Prostate gland (tissue), 2 donors: ENCODE measurements around the gene CDC16. TPM values are rescaled to one million over a fixed set of nuclear protein-coding genes. Genes with fewer than 3 reads are reported as not detected.

Experiments
- DNase-seq: peaks from one replicate; pipeline ENCODE4 v3.0.0-alpha.2; 2019; ENCODE audit warnings: low spot score
- H3K27ac ChIP-seq, 2 donors: fragments of 200-600 bp; sonication (generic); 2 replicates each; pipeline ENCODE4 v1.5.1; 2017 to 2019
- H3K27me3 ChIP-seq: fragments of 200-600 bp; sonication (generic); replicated peaks from 2 replicates; pipeline ENCODE4 v1.5.1; 2019; ENCODE audit not compliant: insufficient read depth
- H3K36me3 ChIP-seq, 2 donors: fragments of 200-600 bp; sonication (generic); 1 replicate in 1 of 2; 2 replicates in 1 of 2; pipeline versions ENCODE4 v1.5.1 to v1.8.1; 2017 to 2019
- H3K4me1 ChIP-seq: fragments of 200-600 bp; sonication (generic); replicated peaks from 2 replicates; pipeline ENCODE4 v1.5.1; 2019
- H3K4me3 ChIP-seq, 2 donors: fragments of 200-600 bp; sonication (generic); 2 replicates each; pipeline ENCODE4 v1.5.1; 2017 to 2019
- H3K9me3 ChIP-seq: fragments of 200-600 bp; sonication (generic); 2 replicates; pipeline ENCODE4 v1.5.1; 2017
- CTCF ChIP-seq, 4 experiments: fragments of 200-600 bp in 2 of 4; fragments of 450-650 bp in 2 of 4; sonication (generic) in 2 of 4; IDR thresholded peaks; 1 replicate in 3 of 4; 2 replicates in 1 of 4; pipeline ENCODE4 v1.5.1; 2016 to 2019; ENCODE audit warnings: antibody characterized with exemption in 4 of 4, mild to moderate bottlenecking in 2 of 4, moderate library complexity in 2 of 4
- POLR2A ChIP-seq: fragments of 450-650 bp; IDR thresholded peaks from one replicate; pipeline ENCODE4 v1.6.1; 2016; ENCODE audit warnings: antibody characterized with exemption, mild to moderate bottlenecking
- POLR2AphosphoS5 ChIP-seq: sonication (generic); formaldehyde crosslinking; IDR thresholded peaks from one replicate; pipeline ENCODE4 v1.6.1; 2017; ENCODE audit warnings: antibody characterized with exemption
- WGBS: methylation state at CpG from one replicate; pipeline ENCODE4 v1.1.5; 2018; 5-methylcytosine and 5-hydroxymethylcytosine counted together
- intact Hi-C: fragments of 100-400 bp; cut with DNase I; formaldehyde crosslinking; loops from one replicate; pipeline ENCODE4 v1.14.2; 2022
- total RNA-seq, 2 donors: library from RNA; depleted of rRNA; stranded (reverse); fragments of >200 nt; gene quantifications; one replicate each; pipeline ENCODE4 v1.1.0, GENCODE V29; 2016

The CDC16 gene
- total RNA-seq, 2 donors from 2014 or later: 37.7 to 75.0 TPM

GRCh38 chr13:114219392-114219791 lies 15.3 kb upstream of the CDC16 start:
- Histone ChIP-seq H3K4me3 (no peak overlapping the region), H3K4me1 (no peaks in the 10 kb centered on the region), H3K27ac (no peak overlapping the region), H3K36me3 (no peaks in the 10 kb centered on the region), H3K27me3 (no peaks in the 10 kb centered on the region), H3K9me3 (no peaks in the 10 kb centered on the region)
- DNase-seq: no peak
- TF ChIP-seq POLR2AphosphoS5 (no peak), POLR2A (no peak), CTCF (IDR thresholded peaks at IDR 0.05) (no peak)
- 56% methylated on average over 3 of the region's 3 CpGs for WGBS
- intact Hi-C loops: no loop called here

GRCh38 chr13:114222461-114222968 lies 12.2 kb upstream of the CDC16 start:
- WGBS: 58% methylated on average over 9 of the region's 9 CpGs
- no peak for DNase-seq
- Histone ChIP-seq H3K4me1 (peaks cover 5% of the 10 kb centered on the region), H3K27me3 (no peaks in the 10 kb centered on the region), H3K36me3 (no peaks in the 10 kb centered on the region), H3K4me3 (no peak overlapping the region), H3K9me3 (no peaks in the 10 kb centered on the region), H3K27ac (no peak overlapping the region)
- intact Hi-C loops: no loop called here
- TF ChIP-seq POLR2A (no peak), POLR2AphosphoS5 (no peak), CTCF (IDR thresholded peaks at IDR 0.05) (no peak)

- no peaks in the 10 kb centered on the region for H3K9me3 ChIP-seq
- H3K27me3 ChIP-seq: no peaks in the 10 kb centered on the region
- H3K4me3 ChIP-seq: no peak overlapping the region
- WGBS: 88% methylated on average over 13 of the region's 13 CpGs
- DNase-seq: no peak
- intact Hi-C loops: no loop called here
- H3K36me3 ChIP-seq: no peaks in the 10 kb centered on the region
- H3K27ac ChIP-seq: no peak overlapping the region
- TF ChIP-seq POLR2A: no peak
- no peak for TF ChIP-seq CTCF (IDR thresholded peaks at IDR 0.05)
- TF ChIP-seq POLR2AphosphoS5: no peak
- peaks cover 5% of the 10 kb centered on the region for H3K4me1 ChIP-seq
Observed at GRCh38 chr13:114224201-114224600, 10.5 kb upstream of the CDC16 start.

- 76% methylated on average over 8 of the region's 8 CpGs for WGBS
- Histone ChIP-seq H3K36me3 (no peaks in the 10 kb centered on the region), H3K4me1 (peaks cover 5% of the 10 kb centered on the region), H3K9me3 (no peaks in the 10 kb centered on the region), H3K27ac (no peak overlapping the region), H3K4me3 (no peak overlapping the region), H3K27me3 (no peaks in the 10 kb centered on the region)
- TF ChIP-seq POLR2AphosphoS5: no peak
- TF ChIP-seq CTCF (IDR thresholded peaks at IDR 0.05): no peak
- intact Hi-C loops: loop anchor here (1.0 to 2.0 kb wide), 2 partner anchors 274 to 411 kb away; no protein-coding TSS in a partner anchor
- DNase-seq: no peak
Observed at GRCh38 chr13:114225610-114226009, 9.1 kb upstream of the CDC16 start.

GRCh38 chr13:114226088-114226487 lies 8.6 kb upstream of the CDC16 start:
- Histone ChIP-seq H3K4me1 (peaks cover 5% of the 10 kb centered on the region), H3K27me3 (no peaks in the 10 kb centered on the region), H3K27ac (no peak overlapping the region), H3K9me3 (no peaks in the 10 kb centered on the region), H3K36me3 (no peaks in the 10 kb centered on the region), H3K4me3 (no peak overlapping the region)
- no peak for DNase-seq
- intact Hi-C loops: loop anchor here (1.0 to 2.0 kb wide), 2 partner anchors 275 to 411 kb away; no protein-coding TSS in a partner anchor
- whole genome bisulfite sequencing: 70% methylated on average over 11 of the region's 11 CpGs
- TF ChIP-seq POLR2A (no peak), CTCF (IDR thresholded peaks at IDR 0.05) (no peak), POLR2AphosphoS5 (no peak)
